Kidney epithelial cell (primary cell): ENCODE measurements around the gene GPR78. TPM values are rescaled to one million over a fixed set of nuclear protein-coding genes. Genes with fewer than 3 reads are reported as not detected.

ENCODE experiments used
- DNase-seq: peaks from one replicate; pipeline ENCODE4 v3.0.0-alpha.2; 2010; ENCODE audit warnings: low read depth
- H3K27me3 ChIP-seq: 2 replicates; pipeline ENCODE4 v1.6.0; 2011; ENCODE audit warnings: low read length; ENCODE audit not compliant: control insufficient read depth, insufficient read depth
- H3K36me3 ChIP-seq: 2 replicates; pipeline ENCODE4 v1.5.1; 2011; ENCODE audit warnings: low read length; ENCODE audit not compliant: control insufficient read depth, insufficient read depth
- H3K4me3 ChIP-seq: 2 replicates; pipeline ENCODE4 v1.5.1; 2011; ENCODE audit warnings: low read depth, mild to moderate bottlenecking, control low read depth, low read length
- total RNA-seq: library from RNA; depleted of rRNA; stranded (reverse); fragments of >200 nt; gene quantifications from 2 replicates; pipeline ENCODE4 v1.2.3, GENCODE V29; 2015
- TF ChIP-seq, protein P1 (sequence below): IDR thresholded peaks from 2 replicates; pipeline ENCODE4 v1.5.1; 2011; ENCODE audit warnings: mild to moderate bottlenecking, moderate library complexity, low read length, control low read depth, inconsistent platforms; ENCODE audit not compliant: insufficient read depth, poor library complexity, severe bottlenecking

The GPR78 gene
- total RNA-seq, 1 donor from 2014 or later = not detected

DNA sequence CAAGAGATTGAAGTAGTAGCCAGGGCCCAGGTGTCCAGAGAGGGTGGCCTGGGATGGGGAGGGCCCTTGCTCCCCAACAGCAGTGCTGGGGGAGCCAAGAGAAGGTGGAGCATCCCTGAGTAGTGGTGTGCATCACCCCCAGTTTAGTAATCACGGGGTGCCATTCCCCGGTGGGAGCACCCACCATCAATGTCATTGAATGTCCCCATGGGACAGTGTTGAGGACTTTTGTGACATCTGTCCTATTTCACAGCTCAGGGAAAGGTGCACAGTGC is 7.9 kb downstream of the GPR78 start:
- H3K36me3 ChIP-seq = no peaks in the 10 kb centered on the region
- H3K4me3 ChIP-seq = no peak overlapping the region
- peaks cover 68% of the 10 kb centered on the region for H3K27me3 ChIP-seq
- TF ChIP-seq, protein P1, sequence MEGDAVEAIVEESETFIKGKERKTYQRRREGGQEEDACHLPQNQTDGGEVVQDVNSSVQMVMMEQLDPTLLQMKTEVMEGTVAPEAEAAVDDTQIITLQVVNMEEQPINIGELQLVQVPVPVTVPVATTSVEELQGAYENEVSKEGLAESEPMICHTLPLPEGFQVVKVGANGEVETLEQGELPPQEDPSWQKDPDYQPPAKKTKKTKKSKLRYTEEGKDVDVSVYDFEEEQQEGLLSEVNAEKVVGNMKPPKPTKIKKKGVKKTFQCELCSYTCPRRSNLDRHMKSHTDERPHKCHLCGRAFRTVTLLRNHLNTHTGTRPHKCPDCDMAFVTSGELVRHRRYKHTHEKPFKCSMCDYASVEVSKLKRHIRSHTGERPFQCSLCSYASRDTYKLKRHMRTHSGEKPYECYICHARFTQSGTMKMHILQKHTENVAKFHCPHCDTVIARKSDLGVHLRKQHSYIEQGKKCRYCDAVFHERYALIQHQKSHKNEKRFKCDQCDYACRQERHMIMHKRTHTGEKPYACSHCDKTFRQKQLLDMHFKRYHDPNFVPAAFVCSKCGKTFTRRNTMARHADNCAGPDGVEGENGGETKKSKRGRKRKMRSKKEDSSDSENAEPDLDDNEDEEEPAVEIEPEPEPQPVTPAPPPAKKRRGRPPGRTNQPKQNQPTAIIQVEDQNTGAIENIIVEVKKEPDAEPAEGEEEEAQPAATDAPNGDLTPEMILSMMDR = no peak
- no peak for DNase-seq

DNA sequence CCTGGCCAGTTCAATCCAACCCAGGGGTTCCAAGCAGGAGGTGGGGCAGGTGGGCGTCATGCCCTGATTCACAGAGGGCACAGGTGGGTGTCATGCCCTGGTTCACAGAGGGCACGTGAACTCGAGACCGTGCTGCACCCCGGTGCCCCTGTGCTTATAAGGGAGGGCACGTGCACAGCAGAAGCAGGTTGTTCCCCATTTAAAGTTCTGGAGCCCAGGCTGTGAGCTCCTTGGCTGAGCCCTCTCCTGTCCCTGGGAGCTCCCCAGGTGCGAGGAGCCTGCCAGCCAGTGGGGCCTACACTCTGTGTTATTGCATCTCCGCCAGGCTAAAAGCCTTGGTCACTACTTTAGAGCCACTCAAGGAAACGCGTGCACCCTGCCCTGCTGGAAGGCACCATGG is 9.1 kb downstream of the GPR78 start:
- Histone ChIP-seq H3K4me3 (no peak overlapping the region), H3K36me3 (no peaks in the 10 kb centered on the region), H3K27me3 (peaks cover 80% of the 10 kb centered on the region)
- DNase-seq = no peak
- TF ChIP-seq, protein P1 = no peak

DNA sequence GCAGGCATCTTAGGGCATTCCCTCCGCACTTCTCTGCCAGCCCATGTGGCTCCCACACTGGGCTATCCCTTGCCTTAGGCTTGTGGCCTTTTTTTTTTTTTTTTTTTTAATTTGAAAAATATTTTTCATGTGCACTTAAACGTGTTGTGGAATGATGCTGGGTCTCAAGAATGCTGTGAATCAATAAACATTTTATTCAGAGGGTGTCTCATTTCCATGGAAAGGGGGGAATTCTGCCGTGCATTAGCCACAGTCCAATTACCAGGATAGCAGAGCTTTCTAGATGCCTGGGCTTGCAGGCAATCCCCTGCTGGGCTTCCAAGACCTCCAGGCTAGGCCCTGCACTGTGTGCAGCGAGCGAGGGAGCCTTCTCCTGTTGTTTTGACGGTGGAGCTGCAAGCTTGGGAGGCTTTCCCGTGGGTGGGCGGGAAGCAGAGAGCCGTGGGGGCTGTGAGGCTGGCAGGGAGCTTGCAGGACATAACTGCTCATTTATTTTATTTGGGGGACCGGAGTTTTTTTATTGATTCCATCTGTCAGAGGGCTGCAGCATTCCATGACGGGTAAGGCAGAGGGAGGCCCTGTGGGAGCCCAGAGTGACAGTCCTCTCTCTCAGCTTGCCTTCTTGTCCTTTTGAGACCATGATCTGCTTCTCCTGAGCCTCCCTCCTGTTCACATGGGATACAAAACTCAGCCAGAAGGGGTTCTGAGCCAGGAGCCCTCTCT is 9.8 kb downstream of the GPR78 start:
- TF ChIP-seq, protein P1 = no peak
- no peak for DNase-seq
- Histone ChIP-seq H3K36me3 (no peaks in the 10 kb centered on the region), H3K4me3 (no peak overlapping the region), H3K27me3 (peaks cover 76% of the 10 kb centered on the region)

DNA sequence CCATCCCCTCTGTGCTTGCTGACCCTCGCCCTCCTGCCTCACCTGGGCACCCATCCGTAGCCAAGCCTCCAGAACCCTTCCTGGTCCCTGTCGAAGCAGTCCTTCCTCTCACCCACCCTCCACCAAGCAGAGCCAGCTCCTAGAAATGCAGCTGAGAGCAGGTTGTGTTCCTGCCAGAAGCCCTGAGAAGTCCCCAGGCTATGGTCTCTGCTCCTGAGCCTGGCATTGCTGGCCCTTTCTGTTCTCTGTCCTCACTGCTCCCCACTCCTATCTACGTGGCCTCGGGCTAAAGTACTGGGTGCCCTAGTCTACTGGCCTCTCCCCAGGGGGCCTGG is 10.3 kb downstream of the GPR78 start:
- TF ChIP-seq, protein P1 = no peak
- DNase-seq = no peak
- no peak overlapping the region for H3K4me3 ChIP-seq
- peaks cover 72% of the 10 kb centered on the region for H3K27me3 ChIP-seq
- no peaks in the 10 kb centered on the region for H3K36me3 ChIP-seq

DNA sequence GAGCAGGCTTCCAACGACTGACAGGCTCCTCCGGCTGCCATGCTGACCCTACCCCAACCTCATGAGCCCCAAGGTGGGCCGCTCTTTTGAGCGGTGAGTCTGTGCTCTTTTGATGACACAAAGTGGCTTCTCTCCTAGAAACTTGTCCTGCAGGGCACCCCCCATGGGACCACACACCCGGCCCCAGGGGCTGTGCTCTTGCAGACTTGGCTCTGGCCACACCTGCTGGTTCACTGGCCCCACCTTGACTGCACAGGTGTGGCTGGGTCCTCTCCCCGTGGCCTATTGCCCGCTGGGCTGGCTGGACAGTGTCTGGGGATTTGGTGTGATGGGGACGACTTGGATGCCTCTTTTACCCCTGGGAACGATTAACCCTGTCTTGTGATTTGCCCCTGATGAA is 10.9 kb downstream of the GPR78 start:
- peaks cover 67% of the 10 kb centered on the region for H3K27me3 ChIP-seq
- TF ChIP-seq, protein P1 = no peak
- DNase-seq = no peak
- no peak overlapping the region for H3K4me3 ChIP-seq
- no peaks in the 10 kb centered on the region for H3K36me3 ChIP-seq
